Fibroblast of mammary gland (primary cell): ENCODE results near the gene SV2A.
A peak's percentile ranks its signal among the peaks of the same experiment; 100 is the strongest.
"Not testable (repeated sequence)": the region's sequence is repeated elsewhere in the genome, so short reads cannot be mapped to it uniquely, and the experiment has no call there.

Experiments used
- DNase-seq: peaks from one replicate; pipeline ENCODE4 v3.0.0-alpha.2; 2010; ENCODE audit warnings: low read depth
- H3K4me3 ChIP-seq: 2 replicates; pipeline ENCODE4 v1.5.1; 2011; ENCODE audit warnings: low read depth, mild to moderate bottlenecking, low read length, moderate library complexity; ENCODE audit not compliant: control insufficient read depth
- TF ChIP-seq, protein P1 (sequence below): conservative IDR thresholded peaks from 2 replicates; pipeline ENCODE4 v1.5.1; 2011; ENCODE audit warnings: low read depth, low read length, inconsistent platforms; ENCODE audit not compliant: control insufficient read depth, insufficient read depth

The SV2A gene

DNA sequence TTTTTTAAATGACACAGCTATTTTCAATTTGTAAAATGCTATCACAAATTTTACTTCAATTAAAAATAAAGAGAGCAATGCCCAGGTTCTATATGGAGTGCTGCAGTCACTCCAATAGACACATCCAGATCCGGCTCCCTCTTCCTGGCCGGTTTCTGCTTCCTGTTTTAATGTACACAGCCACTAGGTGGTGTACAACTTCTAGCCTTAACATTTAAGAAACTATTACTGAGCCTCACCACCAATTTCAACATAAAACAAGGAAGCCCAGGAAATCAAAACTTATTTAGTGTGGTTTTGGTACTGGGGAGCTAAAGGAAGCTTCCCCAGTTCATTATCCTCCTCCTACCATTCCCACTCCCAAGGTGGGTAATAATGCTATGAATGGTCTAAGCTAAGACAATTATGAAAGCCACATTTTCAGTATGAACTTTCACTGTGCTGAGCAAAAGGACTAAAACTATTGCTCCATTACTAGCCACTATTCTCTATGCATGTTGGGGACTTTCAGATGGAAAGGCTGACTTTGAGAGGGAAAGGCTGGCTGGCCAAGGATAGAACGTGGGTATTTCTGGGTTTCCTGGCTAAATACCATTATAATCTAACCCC, 44.5 kb upstream of the SV2A start:
- DNase-seq, result peak; percentile 83

DNA sequence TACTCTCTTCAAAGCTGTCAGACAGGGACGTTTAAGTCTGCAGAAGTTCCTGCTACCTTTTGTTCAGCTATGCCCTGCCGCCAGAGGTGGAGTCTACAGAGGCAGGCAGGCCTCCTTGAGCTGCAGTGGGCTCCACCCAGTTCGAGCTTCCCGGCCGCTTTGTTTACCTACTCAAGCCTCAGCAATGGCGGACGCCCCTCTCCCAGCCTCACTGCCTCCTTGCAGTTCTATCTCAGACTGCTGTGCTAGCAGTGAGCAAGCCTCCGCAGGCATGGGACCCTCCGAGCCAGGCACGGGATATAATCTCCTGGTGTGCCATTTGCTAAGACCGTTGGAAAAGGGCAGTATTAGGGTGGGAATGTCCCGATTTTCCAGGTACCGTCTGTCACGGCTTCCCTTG, 39.9 kb upstream of the SV2A start:
- H3K4me3 ChIP-seq, DNase-seq: not testable (repeated sequence)

More for the DNA sequence above, 44.5 kb upstream of the SV2A start:
- TF ChIP-seq, protein P1, sequence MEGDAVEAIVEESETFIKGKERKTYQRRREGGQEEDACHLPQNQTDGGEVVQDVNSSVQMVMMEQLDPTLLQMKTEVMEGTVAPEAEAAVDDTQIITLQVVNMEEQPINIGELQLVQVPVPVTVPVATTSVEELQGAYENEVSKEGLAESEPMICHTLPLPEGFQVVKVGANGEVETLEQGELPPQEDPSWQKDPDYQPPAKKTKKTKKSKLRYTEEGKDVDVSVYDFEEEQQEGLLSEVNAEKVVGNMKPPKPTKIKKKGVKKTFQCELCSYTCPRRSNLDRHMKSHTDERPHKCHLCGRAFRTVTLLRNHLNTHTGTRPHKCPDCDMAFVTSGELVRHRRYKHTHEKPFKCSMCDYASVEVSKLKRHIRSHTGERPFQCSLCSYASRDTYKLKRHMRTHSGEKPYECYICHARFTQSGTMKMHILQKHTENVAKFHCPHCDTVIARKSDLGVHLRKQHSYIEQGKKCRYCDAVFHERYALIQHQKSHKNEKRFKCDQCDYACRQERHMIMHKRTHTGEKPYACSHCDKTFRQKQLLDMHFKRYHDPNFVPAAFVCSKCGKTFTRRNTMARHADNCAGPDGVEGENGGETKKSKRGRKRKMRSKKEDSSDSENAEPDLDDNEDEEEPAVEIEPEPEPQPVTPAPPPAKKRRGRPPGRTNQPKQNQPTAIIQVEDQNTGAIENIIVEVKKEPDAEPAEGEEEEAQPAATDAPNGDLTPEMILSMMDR, result peak; percentile 77
- H3K4me3 ChIP-seq, result no peak overlapping the region

DNA sequence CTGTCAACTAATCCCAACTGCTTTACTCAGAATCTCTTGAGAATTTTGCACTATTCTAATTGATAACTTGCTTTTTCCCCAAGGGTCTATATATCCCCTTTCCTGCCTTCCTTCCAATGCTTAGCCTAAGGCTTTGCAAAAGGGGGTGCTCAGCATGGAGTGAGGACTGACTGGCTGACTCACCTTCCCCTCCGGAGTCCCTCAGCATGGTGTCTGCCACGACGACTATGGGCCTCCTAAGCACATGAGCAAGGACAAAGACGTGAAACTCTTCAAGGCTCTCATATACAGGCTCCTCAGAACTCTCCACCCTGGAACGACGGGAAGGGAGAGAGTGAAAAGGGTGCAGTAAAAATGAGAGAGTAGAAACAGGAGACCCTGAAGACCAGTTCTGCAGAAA, 32.3 kb upstream of the SV2A start:
- TF ChIP-seq, protein P1, result no peak
- no peak overlapping the region for H3K4me3 ChIP-seq
- no peak for DNase-seq

DNA sequence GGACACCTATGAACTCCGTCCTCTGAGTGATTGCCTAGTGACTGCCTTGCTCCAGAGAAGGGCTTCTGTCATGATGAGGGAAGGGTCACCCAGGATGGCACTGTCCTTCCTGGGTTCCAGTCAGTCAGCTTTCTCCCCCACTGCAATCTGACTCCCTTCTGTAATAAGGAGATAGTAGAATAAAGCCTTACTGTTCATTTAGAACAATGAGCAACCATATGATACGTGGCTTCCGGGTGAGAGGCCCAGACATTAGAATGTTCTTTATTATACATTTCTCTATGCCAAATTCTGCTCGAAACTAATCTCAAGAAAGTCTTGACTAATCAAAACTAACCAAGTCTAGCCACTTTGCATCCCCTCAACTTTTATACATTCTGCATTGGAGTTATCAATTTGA, 27.6 kb upstream of the SV2A start:
- no peak for DNase-seq
- TF ChIP-seq, protein P1, result no peak
- no peak overlapping the region for H3K4me3 ChIP-seq

DNA sequence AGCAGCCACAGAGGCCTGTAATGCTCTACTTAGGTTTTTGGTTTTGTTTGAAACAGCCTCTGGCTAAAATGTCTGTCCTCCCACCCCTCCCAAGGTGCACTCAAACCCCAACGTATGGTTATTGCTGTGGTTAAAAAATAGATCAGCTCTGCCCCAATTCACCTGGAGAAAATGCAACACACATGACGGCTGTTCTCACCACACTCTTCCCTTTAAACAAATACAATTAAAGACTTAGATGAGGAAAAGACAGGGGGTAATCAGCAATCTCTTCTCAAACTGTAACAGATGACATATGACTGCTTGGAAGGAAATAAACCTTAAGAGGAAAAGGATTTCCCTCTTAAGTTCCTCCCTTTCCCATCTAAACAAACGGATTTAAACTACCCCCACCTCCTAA, 25.2 kb upstream of the SV2A start:
- H3K4me3 ChIP-seq, result no peak overlapping the region
- no peak for DNase-seq
- TF ChIP-seq, protein P1, result no peak

DNA sequence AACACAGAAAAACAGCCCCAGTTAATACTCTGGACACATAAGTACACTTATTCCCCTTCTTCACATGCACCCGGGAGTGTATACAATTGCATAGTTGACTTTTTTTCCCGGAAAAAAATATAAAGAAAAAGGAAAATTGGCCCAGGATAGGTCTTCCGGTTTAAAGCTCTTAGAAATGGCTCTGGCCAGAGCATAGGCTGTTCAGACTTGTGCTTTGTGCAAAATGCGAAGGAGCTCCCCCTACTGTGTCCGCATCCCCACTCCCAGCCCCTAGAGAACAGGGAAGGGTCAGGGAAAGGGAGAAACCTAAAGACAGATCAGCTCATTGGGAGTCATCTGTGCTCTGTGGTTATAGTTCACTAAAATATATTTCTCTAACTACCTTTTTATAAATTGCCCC, 24.6 kb upstream of the SV2A start:
- H3K4me3 ChIP-seq, result no peak overlapping the region
- peak; percentile 63 for DNase-seq
- TF ChIP-seq, protein P1, result peak; percentile 38

DNA sequence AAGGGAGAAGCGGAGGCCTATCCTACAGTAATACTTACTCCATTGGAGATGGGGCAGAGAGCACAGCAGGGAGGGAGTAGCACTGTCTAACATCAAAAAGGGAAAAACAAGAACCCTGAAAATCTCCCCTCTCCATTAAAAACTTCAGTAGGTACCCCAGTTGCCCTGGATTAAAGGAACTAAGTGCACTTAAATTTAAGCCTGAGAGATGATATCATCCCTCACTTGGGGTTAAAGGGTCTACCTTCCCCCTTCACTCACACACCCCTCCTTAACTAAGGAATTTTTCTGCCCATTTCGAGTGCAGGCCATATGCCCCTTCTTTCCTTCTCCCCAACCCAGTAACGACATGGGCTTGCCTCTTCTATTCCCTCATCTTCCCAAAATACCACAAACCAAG, 22.8 kb upstream of the SV2A start:
- H3K4me3 ChIP-seq, result no peak overlapping the region
- TF ChIP-seq, protein P1, result no peak
- no peak for DNase-seq

DNA sequence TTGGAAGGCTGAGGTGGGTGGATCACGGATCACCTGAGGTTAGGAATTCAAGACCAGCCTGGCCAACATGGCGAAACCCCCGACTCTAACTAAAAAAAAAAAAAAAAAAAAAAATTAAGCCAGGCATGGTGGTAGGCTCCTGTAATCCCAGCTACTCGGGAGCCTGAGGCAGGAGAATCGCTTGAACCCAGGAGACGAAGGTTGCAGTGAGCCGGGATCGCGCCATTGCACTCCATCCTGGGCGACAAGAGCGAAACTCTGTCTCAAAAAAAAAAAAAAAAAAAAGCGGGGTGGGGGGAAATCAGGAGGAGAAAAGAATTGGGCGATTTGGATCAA, 21.0 kb upstream of the SV2A start:
- DNase-seq, result not testable (repeated sequence)
- peak overlapping the region; percentile 52 for H3K4me3 ChIP-seq
